GM19438 (cell line): ENCODE results near the gene PITPNM3.
"Not testable (repeated sequence)": the region's sequence is repeated elsewhere in the genome, so short reads cannot be mapped to it uniquely, and the experiment has no call there.

Experiments used
- ATAC-seq: cut with Tn5 transposase; IDR thresholded peaks from one replicate; pipeline ENCODE4 v1.9.1; 2021; ENCODE audit warnings: low read depth; ENCODE audit not compliant: unreplicated experiment

PITPNM3 gene

GRCh38 chr17:6556121-6557039, at the start of gene PITPNM3:
PITPNM3 (minus strand) TSS chr17:6556555; CDS start chr17:6556406, 149 bp downstream.
- no peak for ATAC-seq

GRCh38 chr17:6605142-6605541, 48.8 kb upstream of the PITPNM3 start:
- ATAC-seq: no peak

- no peak for ATAC-seq
These were observed 47.5 kb upstream of the PITPNM3 start for GRCh38 chr17:6603744-6604325.

GRCh38 chr17:6602141-6602540, 45.8 kb upstream of the PITPNM3 start:
- no peak for ATAC-seq

- no peak for ATAC-seq
These were observed 43.0 kb upstream of the PITPNM3 start for GRCh38 chr17:6599364-6599763.

GRCh38 chr17:6597727-6598126, 41.4 kb upstream of the PITPNM3 start:
- ATAC-seq: no peak

GRCh38 chr17:6596941-6597340, 40.6 kb upstream of the PITPNM3 start:
- ATAC-seq: no peak

GRCh38 chr17:6596511-6596910, 40.2 kb upstream of the PITPNM3 start:
- ATAC-seq: no peak

GRCh38 chr17:6596081-6596480, 39.7 kb upstream of the PITPNM3 start:
- no peak for ATAC-seq

- ATAC-seq: not testable (repeated sequence)
These were observed 37.0 kb upstream of the PITPNM3 start for GRCh38 chr17:6593371-6593770.

GRCh38 chr17:6592173-6592572, 35.8 kb upstream of the PITPNM3 start:
- no peak for ATAC-seq

- ATAC-seq: no peak
These were observed 35.3 kb upstream of the PITPNM3 start for GRCh38 chr17:6591599-6592158.

- ATAC-seq: no peak
These were observed 33.1 kb upstream of the PITPNM3 start for GRCh38 chr17:6589266-6589946.

GRCh38 chr17:6588165-6588564, 31.8 kb upstream of the PITPNM3 start:
- ATAC-seq: no peak

GRCh38 chr17:6587310-6587709, 31.0 kb upstream of the PITPNM3 start:
- no peak for ATAC-seq

GRCh38 chr17:6583411-6583810, 27.1 kb upstream of the PITPNM3 start:
- no peak for ATAC-seq

GRCh38 chr17:6580625-6581024, 24.3 kb upstream of the PITPNM3 start:
- no peak for ATAC-seq

GRCh38 chr17:6578491-6578890, 22.1 kb upstream of the PITPNM3 start:
- no peak for ATAC-seq

- no peak for ATAC-seq
These were observed 21.4 kb upstream of the PITPNM3 start for GRCh38 chr17:6577686-6578263.

GRCh38 chr17:6576038-6576785, 19.9 kb upstream of the PITPNM3 start:
- ATAC-seq: no peak
